D341Med (cell line): ENCODE data around the gene KRTAP10-11.
"Not testable (repeated sequence)": the region's sequence is repeated elsewhere in the genome, so short reads cannot be mapped to it uniquely, and the experiment has no call there.

Experiments used
- DNase-seq: peaks from one replicate; pipeline ENCODE4 v3.0.0; 2012; ENCODE audit warnings: low spot score

KRTAP10-11 gene

DNA sequence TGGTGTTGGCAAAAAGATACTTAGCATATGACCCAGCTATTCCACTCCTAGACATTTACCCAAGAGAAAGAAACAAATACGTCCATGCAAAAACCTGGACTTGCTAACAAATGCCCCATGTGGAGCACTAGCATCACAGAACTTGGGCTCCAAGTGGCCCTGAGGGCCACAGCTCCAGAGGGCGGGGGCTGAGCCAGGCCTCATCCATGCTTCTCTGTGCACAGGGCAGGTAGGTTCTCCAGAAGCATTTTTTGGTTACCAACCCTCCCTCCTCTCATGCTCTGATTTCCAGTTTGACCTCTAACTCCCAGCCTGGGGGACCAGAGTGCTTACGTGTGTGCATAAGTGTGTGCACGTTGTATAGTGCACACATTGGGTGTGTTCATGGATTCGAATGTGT, 18.5 kb downstream of the KRTAP10-11 start:
- DNase-seq, result no peak

DNA sequence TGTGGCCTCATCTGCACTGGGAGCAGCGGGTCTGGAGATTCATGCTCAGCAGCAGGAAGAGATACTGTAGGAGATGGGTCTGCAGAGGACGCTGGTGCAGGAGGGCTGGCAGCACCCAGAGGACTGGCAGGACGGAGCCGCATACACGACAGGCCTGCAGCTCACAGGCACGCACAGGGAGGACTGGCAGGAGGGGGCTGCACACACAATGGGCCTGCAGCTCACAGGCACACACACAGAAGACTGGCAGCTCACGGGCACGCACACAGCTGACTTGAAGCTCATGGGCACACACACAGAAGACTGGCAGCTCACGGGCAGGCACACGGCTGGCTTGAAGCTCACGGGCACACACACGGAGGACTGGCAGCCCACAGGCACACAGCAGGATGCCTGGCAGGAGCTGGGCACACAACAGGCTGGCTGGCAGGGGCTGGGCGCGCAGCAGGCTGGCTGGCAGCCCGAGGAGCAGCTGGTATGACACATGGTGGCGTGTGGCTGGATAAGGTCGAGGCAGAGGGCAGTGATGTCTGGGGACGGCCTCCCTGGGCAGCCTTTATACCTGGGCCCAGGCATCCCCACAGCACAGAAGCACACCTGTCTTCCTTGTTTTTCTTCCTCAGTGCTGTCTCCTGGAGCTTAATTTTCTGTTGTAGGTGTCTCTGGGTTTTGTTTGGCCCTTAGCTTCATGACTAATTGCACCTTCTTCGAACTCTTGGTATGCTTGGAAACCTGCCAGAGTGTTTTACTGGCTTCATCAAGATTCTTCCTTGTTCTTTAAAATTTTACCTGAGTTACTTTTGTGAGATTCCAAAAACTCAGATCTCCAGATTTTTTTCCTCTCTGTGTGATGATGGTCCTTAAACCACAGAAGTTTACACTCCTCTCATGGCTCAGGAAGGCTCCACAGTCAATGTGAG, 20.4 kb downstream of the KRTAP10-11 start, which contains the start of gene KRTAP12-2:
Gene KRTAP12-2, minus strand, starts transcription at position 527 of the 920 bp plus-strand sequence. Its CDS starts 41 bp downstream, at position 486.
- no peak for DNase-seq

DNA sequence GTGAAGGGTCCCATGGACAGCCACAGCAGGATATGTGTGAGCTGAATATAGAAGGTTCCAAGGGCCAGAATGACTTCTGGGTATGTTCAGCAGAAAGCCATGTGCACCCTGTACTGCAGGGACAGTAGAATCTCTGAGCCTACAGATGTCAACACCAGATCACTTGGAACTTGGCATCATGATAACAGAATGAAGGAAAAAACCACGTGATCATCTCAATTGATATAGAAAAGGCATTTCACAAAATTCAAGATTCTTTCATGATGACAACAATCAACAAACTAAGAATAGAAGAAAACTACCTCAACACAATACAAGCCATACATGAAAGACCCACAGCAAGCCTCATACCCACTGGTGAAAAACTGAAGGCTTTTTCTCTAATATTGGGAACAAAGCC, 21.4 kb downstream of the KRTAP10-11 start:
- no peak for DNase-seq

DNA sequence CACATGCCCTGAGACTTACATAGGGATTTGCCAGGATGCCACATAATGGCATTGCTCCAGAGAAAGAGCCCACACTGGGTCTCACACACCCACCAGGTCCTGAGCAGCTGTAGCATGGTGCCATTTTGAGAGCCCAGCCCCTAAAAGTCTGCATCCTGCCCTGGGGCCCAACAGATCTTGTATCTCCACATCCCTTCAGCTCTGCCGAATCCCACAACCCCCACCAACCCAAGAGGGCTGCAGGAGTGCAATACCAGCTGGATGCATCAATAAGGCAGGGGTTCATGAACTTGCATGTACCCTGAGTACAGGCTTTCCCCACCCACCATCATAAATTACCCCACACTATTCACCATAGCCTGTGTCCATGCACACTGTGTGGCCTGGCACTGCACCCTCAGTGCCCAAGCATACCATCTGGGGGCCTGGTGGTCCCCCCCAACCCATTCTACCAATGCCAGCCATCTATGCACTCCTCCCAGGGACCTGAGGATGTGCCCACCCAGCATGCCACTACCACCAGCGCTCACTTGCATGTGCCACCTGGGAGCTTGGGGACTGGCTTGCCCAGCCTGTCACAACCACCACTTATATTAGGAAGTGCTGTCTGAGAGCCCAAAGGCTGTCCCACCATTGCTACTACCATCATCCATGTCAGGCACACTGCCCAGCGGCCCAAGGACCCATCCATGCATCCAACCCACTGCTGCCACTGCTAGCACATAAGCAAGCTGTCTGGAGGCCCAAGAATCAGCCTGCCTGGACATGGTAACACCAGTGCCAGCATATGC, 24.6 kb downstream of the KRTAP10-11 start:
- DNase-seq, result no peak

DNA sequence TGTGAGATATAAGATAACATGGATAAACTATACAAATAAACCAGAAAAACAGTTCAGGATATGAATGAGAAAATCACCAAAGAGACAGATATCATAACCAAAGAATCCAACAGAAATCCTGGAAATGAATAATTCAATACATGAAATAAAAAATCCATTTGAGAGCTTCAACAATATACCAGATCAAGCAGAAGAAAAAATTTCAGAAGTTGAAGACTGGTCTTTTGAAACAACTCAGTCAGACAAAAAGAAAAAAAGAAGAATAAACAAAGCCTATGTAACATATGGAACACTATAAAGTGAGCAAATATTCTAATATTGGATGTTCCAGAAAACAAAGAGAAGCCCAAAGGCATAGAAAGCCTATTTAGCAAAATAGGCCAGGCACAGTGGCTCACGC, 25.7 kb downstream of the KRTAP10-11 start:
- DNase-seq, result no peak

DNA sequence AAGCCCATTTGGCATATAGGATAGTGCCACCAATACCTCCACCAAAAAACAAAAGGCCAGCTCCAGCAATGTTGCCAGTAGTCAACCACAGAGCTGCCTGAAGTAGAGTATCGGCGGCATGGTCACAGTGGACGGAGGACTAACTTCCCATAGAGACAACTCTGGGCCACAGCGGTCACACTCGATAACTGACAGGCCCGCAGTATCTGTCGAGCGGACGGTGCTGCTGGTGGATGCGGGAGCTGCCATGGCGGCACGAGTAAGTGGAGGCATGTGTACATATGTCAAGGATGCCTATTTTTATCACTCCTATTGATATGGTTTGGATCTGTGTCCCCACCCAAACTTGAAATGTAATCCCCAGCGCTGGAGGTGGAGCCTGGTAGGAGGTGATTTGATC, 31.7 kb downstream of the KRTAP10-11 start:
- no peak for DNase-seq

DNA sequence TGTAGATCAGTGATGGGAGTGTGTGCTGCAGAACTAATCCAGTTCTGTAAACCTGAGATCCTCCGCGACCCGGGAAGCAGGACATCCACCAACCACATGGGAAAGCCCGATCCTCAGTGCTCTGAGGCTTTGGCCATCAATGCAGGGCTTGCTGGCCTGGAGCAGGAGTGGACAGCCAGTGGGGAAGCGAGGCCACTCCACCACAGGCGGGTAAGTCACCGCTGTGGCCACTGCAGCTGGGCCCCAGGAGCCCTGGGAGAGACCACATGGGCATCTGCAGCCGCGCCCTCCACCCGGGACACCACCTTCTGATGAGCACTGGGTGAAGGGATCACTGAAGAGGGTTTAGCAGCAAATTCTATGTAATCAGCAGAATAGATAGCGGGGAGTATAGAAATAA, 34.9 kb downstream of the KRTAP10-11 start:
- no peak for DNase-seq

DNA sequence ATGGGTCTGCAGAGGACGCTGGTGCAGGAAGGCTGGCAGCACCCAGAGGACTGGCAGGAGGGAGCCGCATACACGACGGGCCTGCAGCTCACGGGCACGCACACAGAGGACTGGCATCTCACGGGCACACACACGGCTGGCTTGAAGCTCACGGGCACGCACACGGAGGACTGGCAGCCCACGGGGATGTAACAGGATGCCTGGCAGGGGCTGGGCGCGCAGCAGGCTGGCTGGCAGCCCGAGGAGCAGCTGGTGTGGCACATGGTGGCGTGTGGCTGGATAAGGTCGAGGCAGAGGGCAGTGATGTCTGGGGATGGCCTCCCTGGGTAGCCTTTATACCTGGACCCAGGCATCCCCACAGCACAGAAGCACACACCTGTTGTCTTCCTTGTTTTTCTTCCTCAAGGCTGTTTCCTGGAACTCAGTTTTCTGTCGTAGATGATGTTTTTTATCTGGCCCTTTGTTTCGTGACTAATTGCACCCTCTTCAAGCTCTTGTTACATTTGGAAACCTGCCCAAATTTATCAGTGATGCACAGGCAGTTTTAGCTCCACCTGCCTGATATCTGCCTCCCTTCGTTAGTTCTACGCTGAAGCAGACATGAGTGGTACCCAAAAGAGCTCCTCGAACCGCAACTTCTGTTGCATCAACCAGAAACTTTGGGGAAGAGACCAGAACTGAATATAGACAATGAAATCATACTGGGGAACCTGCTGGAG, 35.8 kb downstream of the KRTAP10-11 start, which contains the start of gene KRTAP12-1:
Gene KRTAP12-1, minus strand, starts transcription at position 303 of the 719 bp plus-strand sequence. Its CDS starts 40 bp downstream, at position 263.
- DNase-seq, result no peak

DNA sequence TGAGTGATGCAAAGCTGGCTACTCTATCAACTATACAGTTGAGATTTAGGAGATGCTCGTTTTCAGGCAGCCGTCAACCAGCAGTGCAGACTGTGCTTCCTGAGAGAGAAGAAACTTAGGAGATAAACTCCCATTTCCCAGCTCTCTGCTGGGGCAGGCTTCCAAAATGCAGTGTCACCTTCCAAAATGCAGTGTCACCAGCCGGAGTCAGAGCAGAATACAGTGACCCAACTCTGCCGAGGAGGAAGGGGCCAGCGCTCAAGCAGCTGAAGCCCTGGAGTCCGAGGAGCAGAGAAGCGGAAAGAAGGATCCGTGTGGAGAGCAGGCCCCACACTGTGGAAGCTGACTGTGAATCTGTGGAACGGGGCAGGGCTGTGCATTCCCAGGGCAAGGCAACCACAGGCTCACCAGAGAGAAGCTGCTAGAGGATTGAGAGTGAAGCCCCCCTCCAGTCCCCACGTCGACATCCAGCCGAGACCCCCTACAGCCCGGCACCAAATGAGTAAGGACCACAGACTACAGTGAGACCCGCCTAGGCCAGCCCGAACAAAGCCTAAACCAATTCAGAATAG, 36.5 kb downstream of the KRTAP10-11 start:
- DNase-seq, result peak; percentile 15

DNA sequence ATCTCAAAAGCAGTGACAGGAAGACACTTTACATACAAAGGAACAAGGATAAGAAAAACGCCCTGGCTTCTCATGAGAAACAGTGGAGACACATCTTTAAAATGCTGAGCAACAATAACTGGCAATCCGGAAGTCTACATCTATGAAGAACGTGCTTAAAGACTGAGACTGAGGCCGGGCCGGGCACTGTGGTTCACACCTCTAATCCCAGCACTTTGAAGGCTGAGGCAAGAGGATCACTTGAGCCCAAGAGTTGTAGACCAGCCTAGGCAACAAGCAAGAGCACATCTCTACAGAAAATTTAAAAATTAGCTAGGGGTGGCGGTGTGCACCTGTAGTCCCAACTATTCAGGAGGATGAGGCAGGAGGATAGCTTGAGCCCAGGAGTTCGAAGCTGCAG, 37.9 kb downstream of the KRTAP10-11 start:
- DNase-seq, result no peak

DNA sequence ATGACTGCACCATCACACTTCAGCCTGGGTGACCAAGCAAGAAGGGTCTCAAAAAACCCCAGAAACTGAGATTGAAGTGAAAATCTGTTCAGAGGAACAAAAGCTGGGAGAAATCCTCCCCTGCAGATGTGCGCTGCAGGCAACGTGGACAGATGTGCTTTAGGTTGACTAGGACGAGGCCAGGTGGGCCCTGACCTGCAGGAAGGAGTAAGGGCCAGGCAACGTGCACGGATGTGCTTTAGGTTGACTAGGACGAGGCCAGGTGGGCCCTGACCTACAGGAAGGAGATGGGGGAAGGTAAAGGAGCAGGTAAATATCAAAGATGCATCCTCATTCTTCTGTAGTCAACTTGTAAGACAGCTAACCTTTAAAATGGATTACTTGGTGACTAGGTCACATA, 38.3 kb downstream of the KRTAP10-11 start:
- no peak for DNase-seq

DNA sequence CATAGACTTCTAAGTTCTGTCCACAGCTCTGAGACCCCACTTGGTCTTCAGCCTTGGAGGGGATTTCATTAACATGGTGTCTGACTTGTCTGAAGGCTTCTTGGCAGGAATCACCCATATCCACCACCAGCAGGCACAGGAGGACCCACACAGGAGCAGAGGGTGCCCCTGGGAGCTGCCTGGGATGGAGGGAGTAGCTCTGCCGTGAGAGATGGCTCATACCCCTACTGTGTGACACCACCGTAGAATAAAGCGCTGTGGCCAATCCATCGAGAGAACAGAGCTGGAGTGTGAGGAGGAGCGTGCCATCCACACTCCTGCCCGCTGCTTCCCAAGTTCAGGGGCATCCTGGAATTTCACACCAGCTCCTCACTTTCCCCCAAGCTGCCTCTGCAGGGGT, 38.8 kb downstream of the KRTAP10-11 start:
- not testable (repeated sequence) for DNase-seq

DNA sequence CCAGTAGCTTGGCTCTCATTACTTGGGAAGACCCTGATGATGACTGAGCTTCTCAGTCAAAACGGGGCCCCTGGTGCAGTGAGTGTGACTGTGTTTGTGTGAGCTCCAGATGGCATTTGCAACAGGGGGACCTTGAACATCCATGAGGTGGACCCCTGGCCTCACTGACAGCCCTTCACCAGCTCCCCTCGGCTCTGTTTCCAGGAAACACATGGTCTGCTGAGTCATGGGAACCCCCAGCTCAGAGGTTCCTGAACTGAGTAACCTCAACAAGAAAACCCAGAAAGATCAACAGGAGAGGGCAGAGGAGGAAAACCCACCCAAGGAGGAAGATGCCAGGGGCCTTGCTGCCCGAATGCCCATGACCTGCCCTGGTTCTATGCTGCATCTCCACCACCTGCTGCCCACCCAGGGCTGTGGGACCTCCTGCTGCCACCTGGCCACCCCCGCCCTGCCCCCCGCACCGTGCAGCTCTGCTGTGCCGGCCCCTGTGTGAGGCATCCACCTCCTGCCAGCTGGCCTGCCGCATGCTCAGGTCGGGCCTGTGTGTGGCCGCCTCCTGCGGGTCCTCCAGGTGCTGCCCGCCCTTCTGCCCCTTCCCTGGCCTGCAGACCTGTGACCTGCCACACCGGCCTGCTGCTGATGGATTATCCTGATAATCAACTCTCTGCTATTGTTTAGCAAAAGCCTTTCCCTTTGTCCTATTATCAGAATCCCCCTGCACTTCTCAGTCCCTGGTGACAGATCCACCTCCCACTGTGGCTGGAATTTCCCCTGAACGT, 40.0 kb downstream of the KRTAP10-11 start:
- no peak for DNase-seq

DNA sequence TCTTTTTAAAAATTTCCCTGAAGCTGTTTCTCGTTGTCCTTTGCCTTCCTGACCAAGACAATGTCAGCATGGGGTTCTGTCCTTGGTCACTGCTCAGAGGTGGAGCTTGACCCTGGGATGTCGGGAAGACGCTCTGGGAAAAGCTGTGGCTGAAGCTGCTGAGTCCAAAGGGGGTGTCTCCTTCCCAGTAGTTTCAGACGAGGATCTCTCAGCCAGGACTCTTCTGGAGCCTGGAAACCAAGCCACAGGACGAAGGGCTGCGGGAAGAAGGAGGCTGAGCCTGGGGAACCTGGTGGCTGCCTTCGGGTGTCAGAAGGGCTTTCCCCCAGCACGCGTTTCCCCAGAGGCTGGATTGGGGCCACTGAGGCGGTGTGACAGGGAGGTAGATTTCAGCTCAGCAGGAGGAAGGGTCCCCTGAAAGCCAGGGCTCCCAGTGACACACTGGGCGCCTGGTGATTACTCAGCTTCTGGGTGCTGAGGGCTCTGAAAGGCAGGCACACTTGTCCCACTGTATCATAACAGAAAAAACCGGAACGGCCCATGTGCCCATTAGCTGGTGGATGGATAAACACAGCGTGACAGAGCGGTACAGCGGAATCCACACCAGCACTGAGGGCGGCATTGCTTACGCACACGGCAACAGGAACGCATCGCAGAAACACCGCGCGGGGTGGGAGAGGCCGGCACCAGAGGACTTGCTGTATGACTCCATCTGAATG, 40.8 kb downstream of the KRTAP10-11 start:
- no peak for DNase-seq

DNA sequence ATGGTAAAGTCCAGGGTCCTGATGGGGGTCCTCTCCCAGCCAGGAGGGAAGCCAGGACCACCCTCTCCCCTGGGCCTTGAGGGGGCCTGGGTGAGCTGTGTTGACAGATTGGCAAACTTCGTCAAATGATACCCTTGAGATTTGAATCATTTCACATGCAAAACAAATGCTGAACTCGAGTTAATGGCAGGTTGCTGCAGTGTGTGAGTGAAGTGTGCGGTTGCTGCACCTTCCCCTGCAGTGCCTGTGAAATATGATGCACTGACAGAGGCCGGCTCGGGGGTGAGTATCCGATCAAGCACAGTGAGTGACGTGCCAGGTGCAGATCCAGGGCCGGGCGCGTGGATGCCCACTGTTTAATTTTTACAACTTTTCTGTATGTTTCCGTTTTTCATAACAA, 41.5 kb downstream of the KRTAP10-11 start:
- no peak for DNase-seq

DNA sequence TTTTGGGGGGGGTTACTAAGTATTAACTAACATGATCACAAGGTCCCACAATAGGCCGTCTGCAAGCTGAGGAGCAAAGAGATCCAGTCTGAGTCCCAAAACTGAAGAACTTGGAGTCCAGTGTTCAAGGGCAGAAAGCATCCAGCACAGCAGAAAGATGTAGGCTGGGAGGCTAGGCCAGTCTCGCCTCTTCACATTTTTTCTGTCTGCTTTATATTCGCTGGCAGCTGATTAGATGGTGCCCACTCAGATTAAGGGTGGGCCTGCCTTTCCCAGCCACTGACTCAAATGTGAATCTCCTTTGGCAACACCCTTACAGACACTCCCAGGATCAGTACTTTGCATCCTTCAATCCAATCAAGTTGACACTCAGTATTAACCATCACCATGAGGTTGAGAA, 43.5 kb downstream of the KRTAP10-11 start:
- DNase-seq, result not testable (repeated sequence)

DNA sequence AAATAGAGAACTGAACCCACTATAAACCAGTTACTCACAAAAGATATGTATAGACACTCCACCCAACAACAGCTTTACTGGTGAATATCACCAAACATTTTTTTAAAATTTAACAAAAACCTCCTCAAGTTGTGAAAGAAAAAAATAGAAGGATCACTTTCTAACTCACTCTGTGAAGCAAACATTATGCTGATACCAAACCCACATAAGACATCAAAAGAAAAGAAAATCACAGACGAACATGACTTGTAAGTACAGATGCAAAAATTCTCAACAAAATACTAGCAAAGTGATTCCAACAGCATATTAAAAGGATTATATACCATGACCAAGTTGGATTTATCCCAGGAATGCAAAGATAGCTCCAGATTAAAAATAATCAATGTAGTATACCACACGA, 45.5 kb downstream of the KRTAP10-11 start:
- DNase-seq, result no peak

DNA sequence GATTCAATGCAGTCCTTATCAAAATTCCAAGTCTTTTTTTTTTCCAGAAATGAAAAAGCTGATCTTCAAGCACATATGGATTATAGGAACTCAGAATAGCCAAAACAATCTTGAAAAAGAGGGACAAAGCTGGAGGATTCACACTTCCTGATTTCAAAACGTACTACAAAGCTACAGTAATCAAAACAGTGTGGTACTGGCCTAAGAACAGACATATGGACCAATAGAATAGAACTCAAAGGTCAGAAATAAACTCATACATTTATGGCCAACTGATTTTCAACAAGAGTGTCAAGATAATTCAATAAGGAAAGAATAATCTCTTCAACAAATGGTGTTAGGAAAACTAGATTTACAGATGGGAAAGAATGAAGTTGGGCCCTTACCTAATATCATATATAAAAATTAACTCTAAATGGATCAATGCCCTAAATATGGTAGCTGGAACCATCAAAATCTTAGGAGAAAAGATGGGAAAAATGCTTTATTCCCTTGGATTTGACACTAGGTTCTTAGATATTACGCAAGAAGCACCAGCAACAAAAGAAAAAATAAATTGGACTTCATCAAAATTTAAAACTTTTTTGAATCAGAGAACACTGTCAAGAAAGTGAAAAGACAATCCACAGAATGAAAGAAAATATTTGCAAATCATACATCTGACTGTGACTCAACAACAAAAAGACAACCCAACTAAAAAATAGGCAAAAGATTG, 46.7 kb downstream of the KRTAP10-11 start:
- DNase-seq, result no peak

DNA sequence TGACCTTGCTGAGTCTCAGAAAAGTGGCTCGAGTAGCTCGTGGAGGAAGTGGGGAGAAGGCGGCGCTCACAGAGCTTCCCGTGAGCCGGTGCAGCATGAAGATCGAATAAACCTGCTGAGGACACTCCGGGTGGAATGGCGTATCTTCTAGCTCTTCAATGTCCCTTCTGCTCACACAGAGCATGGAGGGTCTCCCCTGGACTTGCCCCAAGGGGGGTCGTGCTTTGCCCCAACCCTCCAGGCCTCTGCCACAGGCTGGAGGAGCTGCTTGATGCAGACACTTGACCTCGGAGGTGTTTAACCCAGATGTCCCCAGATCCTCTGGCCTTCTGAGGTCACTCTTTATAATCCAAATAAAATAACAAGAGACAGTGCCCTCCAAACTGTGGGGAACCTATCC, 48.6 kb downstream of the KRTAP10-11 start:
- DNase-seq, result no peak

DNA sequence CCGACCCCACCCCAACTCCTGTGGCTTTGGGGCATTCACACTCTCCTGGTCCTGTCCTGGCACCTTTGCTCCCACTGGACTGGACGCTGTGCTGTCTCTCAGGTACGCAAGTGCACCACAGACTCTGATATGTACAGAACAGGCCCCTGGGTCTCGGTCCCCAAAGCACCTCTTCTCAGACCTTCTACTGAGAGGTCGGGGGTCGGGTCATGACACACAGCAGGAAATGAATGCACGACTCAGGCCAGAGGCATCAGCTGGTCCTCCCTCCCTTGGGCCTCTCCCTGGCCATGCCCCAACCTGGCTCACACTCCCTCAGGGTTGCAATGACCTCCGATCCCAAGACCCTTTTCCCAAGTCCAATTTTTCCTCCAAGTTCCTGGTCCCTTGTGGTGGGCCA, 49.0 kb downstream of the KRTAP10-11 start:
- DNase-seq, result peak; percentile 16
